Lower lobe of right lung (tissue), 2 donors: ENCODE results near the gene PPIE. TPM values are rescaled to one million over a fixed set of nuclear protein-coding genes. Genes with fewer than 3 reads are reported as not detected.

Source experiments
- ATAC-seq, 2 donors: fragments of 200-7000 bp; cut with Tn5 transposase; one replicate each; pipeline ENCODE4 v1.9.1; 2020 to 2022; ENCODE audit warnings: mild to moderate bottlenecking in 2 of 2, moderate library complexity in 2 of 2
- DNase-seq: peaks from one replicate; pipeline ENCODE4 v3.0.0-alpha.2; 2020
- H3K27ac ChIP-seq: fragments of 200-600 bp; one replicate; pipeline ENCODE4 v1.8.0; 2022
- H3K27me3 ChIP-seq: fragments of 200-600 bp; one replicate; pipeline ENCODE4 v1.8.0; 2022; ENCODE audit warnings: low read depth
- H3K36me3 ChIP-seq: fragments of 200-600 bp; one replicate; pipeline ENCODE4 v1.8.0; 2022; ENCODE audit warnings: mild to moderate bottlenecking
- H3K4me1 ChIP-seq: fragments of 200-600 bp; one replicate; pipeline ENCODE4 v1.8.0; 2022
- H3K4me3 ChIP-seq: fragments of 200-600 bp; one replicate; pipeline ENCODE4 v1.8.0; 2022; ENCODE audit warnings: mild to moderate bottlenecking
- H3K9me3 ChIP-seq: fragments of 200-600 bp; one replicate; pipeline ENCODE4 v1.8.0; 2022
- intact Hi-C: fragments of 100-400 bp; cut with DNase I; formaldehyde crosslinking; loops from one replicate; pipeline ENCODE4 v1.11.0; 2022
- total RNA-seq: library from RNA; stranded (reverse); fragmentation: NEBNext Ultra II Directional; extraction: Animal tissue kit (Norgen Biotek cat#: 25700); gene quantifications from one replicate; pipeline ENCODE4 v1.2.1, GENCODE V29; 2021
- TF ChIP-seq, protein P1 (sequence below): fragments of 200-600 bp; IDR thresholded peaks from one replicate; pipeline ENCODE4 v1.8.0; 2022; ENCODE audit warnings: antibody characterized with exemption, mild to moderate bottlenecking
- donor health status: DM: no; HTN: yes; CAD: no; lungs with severe emphysema.

Gene PPIE
- total RNA-seq, 1 donor from 2014 or later: 34.6 TPM

DNA sequence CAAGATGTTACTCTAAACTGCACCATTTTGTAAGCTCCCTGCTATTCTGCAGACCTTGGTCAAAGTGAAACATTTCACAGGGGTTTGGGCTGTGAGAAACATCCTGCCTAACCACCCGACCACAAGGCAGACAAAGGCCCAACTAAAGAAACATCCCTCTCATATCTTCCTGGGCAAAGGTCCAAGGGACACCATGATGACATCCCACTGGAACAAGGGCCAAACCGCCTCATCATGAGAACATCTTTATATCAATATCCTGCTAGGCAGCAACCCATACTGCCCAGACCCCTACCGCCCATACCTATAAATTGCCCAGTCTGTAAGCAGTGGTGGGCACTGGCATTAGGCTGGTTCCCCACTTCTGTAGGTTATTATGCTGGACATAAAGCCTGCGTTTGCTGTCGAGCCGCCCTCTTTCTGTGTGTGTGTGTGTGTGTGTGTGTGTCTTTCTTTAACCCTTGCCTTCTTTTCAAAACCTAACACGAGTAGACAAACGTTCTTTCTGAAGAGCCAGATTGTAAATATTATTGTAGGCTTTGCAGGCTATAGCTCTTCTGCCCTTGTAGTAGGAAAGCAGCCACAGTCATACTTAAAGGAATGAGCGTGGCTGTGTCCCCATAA is 1.0 kb upstream of the PPIE start:
- H3K27me3 ChIP-seq: peaks cover 17% of the 10 kb centered on the region
- TF ChIP-seq, protein P1, sequence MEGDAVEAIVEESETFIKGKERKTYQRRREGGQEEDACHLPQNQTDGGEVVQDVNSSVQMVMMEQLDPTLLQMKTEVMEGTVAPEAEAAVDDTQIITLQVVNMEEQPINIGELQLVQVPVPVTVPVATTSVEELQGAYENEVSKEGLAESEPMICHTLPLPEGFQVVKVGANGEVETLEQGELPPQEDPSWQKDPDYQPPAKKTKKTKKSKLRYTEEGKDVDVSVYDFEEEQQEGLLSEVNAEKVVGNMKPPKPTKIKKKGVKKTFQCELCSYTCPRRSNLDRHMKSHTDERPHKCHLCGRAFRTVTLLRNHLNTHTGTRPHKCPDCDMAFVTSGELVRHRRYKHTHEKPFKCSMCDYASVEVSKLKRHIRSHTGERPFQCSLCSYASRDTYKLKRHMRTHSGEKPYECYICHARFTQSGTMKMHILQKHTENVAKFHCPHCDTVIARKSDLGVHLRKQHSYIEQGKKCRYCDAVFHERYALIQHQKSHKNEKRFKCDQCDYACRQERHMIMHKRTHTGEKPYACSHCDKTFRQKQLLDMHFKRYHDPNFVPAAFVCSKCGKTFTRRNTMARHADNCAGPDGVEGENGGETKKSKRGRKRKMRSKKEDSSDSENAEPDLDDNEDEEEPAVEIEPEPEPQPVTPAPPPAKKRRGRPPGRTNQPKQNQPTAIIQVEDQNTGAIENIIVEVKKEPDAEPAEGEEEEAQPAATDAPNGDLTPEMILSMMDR: no peak
- no peak overlapping the region for H3K4me3 ChIP-seq
- intact Hi-C loops: no loop called here
- DNase-seq (no peak), ATAC-seq (no peak)
- peaks cover 27% of the 10 kb centered on the region for H3K36me3 ChIP-seq
- H3K27ac ChIP-seq: no peak overlapping the region
- peaks cover 17% of the 10 kb centered on the region for H3K4me1 ChIP-seq
- H3K9me3 ChIP-seq: no peaks in the 10 kb centered on the region

DNA sequence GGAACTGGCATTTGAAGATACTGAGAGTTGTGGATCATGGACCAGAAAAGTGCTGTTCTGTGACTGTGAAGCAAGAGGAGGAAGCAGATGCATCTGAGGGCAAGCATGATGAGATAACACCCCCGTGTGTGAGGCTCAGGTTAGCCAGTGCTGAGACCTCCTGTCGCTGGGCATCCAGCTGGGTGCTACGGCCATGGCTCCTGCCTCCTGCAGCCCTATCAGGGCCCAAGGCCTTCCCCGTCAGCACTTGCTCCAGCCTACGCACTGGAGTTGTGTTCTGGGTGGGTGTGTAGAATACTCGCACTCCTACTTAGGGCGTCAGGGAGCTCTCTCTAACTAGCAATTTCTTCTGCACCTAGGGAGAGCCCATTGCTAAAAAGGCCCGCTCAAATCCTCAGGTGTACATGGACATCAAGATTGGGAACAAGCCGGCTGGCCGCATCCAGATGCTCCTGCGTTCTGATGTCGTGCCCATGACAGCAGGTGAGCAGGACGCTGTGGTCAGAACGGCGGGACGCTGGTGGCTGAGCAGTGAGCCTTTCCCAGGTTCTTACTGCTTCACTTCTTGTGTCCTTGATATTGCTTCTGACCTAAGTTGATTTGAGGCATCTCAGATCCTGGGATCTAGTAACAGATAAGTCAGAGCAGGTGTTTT is 6.5 kb downstream of the PPIE start:
- no peak overlapping the region for H3K4me3 ChIP-seq
- no peaks in the 10 kb centered on the region for H3K27me3 ChIP-seq
- ATAC-seq (no peak), DNase-seq (no peak)
- H3K36me3 ChIP-seq: peaks cover 100% of the 10 kb centered on the region
- TF ChIP-seq, protein P1: no peak
- no peaks in the 10 kb centered on the region for H3K9me3 ChIP-seq
- intact Hi-C loops: no loop called here
- no peaks in the 10 kb centered on the region for H3K4me1 ChIP-seq
- no peak overlapping the region for H3K27ac ChIP-seq

DNA sequence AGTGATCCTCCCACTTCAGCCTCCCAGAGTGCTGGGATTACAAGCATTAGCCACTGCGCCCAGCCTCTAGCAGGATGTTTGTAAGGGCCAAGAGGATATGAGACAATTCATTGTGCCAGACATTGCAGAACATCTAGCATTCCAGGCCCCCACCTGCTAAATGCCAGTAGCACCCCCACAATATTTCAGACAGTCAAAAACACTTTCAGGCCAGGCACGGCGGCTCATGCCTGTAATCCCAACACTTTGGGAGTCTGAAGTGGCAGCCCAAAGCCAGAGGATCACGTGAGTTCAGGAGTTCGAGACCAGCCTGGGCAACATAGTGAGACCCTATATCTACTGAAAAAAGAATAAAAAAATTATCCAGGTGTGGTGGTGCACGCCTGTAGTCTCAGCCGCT is 12.9 kb downstream of the PPIE start:
- no peak overlapping the region for H3K27ac ChIP-seq
- H3K4me3 ChIP-seq: no peak overlapping the region
- H3K36me3 ChIP-seq: peaks cover 100% of the 10 kb centered on the region
- no peaks in the 10 kb centered on the region for H3K27me3 ChIP-seq
- ATAC-seq (no peak), DNase-seq (no peak)
- intact Hi-C loops: no loop called here
- TF ChIP-seq, protein P1: no peak
- H3K9me3 ChIP-seq: no peaks in the 10 kb centered on the region
- H3K4me1 ChIP-seq: no peaks in the 10 kb centered on the region

DNA sequence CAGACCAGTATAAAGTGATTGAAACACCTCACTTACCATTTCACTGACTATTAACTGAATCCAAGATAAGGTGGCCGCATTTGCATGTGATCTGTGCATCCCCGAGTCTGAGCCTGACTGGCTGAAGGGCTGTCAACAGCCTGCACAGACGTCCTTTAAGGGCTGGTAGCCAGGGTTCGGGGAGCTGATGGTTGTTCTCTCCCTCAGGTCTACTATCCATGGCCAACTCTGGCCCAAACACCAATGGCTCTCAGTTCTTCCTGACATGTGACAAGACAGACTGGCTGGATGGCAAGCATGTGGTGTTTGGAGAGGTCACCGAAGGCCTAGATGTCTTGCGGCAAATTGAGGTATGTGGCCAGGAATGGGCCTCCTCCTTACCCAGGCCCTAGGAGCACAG is 14.0 kb downstream of the PPIE start:
- TF ChIP-seq, protein P1: no peak
- no peak overlapping the region for H3K4me3 ChIP-seq
- ATAC-seq: no peak
- H3K36me3 ChIP-seq: peaks cover 100% of the 10 kb centered on the region
- H3K4me1 ChIP-seq: no peaks in the 10 kb centered on the region
- H3K27me3 ChIP-seq: no peaks in the 10 kb centered on the region
- no peaks in the 10 kb centered on the region for H3K9me3 ChIP-seq
- H3K27ac ChIP-seq: no peak overlapping the region
- intact Hi-C loops: no loop called here
- DNase-seq: no peak

DNA sequence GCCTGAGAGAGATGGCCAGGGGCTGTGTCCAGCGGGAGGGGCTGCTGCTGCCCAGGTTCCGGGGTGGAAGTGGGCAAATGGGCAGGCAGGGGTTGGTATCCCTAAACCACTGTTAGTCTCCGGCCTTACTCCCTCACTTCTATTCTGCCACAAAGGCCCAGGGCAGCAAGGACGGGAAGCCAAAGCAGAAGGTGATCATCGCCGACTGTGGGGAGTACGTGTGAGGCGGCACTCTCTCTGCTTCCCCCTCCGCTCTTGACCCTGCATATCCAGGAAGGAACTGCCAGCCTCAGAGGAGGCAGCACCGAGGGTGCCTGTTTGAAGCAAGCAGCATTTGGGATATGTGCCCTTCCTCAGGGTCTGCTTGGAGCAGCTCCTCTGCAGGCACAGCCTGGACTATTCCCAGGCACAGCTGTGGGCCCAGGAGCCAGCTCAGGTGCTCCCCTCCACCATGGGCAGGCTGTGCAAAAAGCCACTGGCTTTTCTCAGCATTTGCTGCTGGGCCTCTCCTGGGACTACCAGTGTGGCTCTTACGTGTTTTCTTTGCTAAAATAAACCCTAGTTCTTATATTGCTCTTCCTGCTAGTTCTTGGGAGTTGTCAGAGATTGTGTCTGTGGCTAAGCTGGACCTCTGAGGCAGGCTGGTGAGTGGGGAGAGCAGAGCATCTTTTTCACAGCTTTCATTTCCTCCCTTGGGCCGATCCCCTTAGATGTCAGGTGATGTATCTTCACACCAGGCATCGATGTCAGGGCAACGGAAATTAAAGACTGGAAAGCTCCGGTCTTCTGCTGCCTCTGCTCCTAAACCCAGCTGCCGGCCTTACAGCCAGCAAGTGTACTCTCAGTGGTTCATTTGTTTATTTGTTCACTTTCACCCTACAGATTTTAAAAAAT is 14.7 kb downstream of the PPIE start:
- Histone ChIP-seq H3K4me3 (no peak overlapping the region), H3K27ac (no peak overlapping the region), H3K9me3 (no peaks in the 10 kb centered on the region), H3K36me3 (peaks cover 100% of the 10 kb centered on the region), H3K27me3 (no peaks in the 10 kb centered on the region), H3K4me1 (no peaks in the 10 kb centered on the region)
- TF ChIP-seq, protein P1: no peak
- intact Hi-C loops: no loop called here
- no peak for ATAC-seq
- no peak for DNase-seq
